Calu3 (cell line): ENCODE measurements around the gene HS3ST4. TPM values are rescaled to one million over a fixed set of nuclear protein-coding genes. Genes with fewer than 3 reads are reported as not detected.

ENCODE experiments used
- BruUV-seq: library from RNA; stranded (reverse); fragments of 400-500 nt; replicated peaks from 2 replicates; lab custom pipeline; 2021; lab: Mats Ljungman, UMichigan
- CTCF ChIA-PET: fragments of 300-600 bp; sonication (Branson Sonifier 250); formaldehyde crosslinking; loops from one replicate; lab custom pipeline; 2022; ENCODE audit warnings: antibody characterized with exemption; lab: Charles Lee
- DNase-seq: peaks from one replicate; pipeline ENCODE4 v3.0.0; 2022
- H3K27ac Mint-ChIP-seq: one replicate; pipeline ENCODE4 v1.8.0; 2022; ENCODE audit warnings: mixed read lengths; ENCODE audit not compliant: unreplicated experiment
- H3K27me3 Mint-ChIP-seq: one replicate; pipeline ENCODE4 v1.8.0; 2022; ENCODE audit warnings: mixed read lengths; ENCODE audit not compliant: unreplicated experiment
- H3K36me3 Mint-ChIP-seq: one replicate; pipeline ENCODE4 v1.8.0; 2022; ENCODE audit warnings: mild to moderate bottlenecking, moderate library complexity, mixed read lengths; ENCODE audit not compliant: insufficient read depth, unreplicated experiment
- H3K4me1 Mint-ChIP-seq: one replicate; pipeline ENCODE4 v1.8.0; 2022; ENCODE audit warnings: mild to moderate bottlenecking, low read depth, mixed read lengths; ENCODE audit not compliant: unreplicated experiment
- H3K4me3 Mint-ChIP-seq: one replicate; pipeline ENCODE4 v1.8.0; 2022; ENCODE audit warnings: mild to moderate bottlenecking, low read depth, moderate library complexity, mixed read lengths; ENCODE audit not compliant: unreplicated experiment
- H3K9me3 Mint-ChIP-seq: one replicate; pipeline ENCODE4 v1.8.0; 2022; ENCODE audit warnings: low read depth, mixed read lengths; ENCODE audit not compliant: unreplicated experiment
- CTCF ChIP-seq: fragments of 200-600 bp; IDR thresholded peaks from one replicate; pipeline ENCODE4 v1.8.0; 2022; ENCODE audit warnings: antibody characterized with exemption; ENCODE audit not compliant: unreplicated experiment
- intact Hi-C: fragments of 100-400 bp; cut with micrococcal nuclease; formaldehyde crosslinking; loops from one replicate; pipeline ENCODE4 v1.10.0; 2022; ENCODE audit not compliant: unreplicated experiment
- total RNA-seq: library from RNA; stranded (reverse); gene quantifications from 2 replicates; pipeline ENCODE4 v1.2.3, GENCODE V29; 2022

The HS3ST4 gene
- total RNA-seq, 1 experiment from 2014 or later: not detected

GRCh38 chr16:25679511-25679910 is 12.2 kb upstream of the HS3ST4 start:
- Mint-ChIP-seq H3K27ac (no peak overlapping the region), H3K36me3 (no peaks in the 10 kb centered on the region), H3K9me3 (peaks cover 3% of the 10 kb centered on the region), H3K4me1 (no peaks in the 10 kb centered on the region), H3K27me3 (no peaks in the 10 kb centered on the region), H3K4me3 (no peak overlapping the region)
- DNase-seq: no peak
- TF ChIP-seq CTCF: no peak
- no TSS peak for BruUV-seq
- CTCF ChIA-PET: no interaction called here
- intact Hi-C loops: no loop called here

GRCh38 chr16:25689137-25689836 is 2.5 kb upstream of the HS3ST4 start:
- H3K9me3 Mint-ChIP-seq: no peaks in the 10 kb centered on the region
- no peak for TF ChIP-seq CTCF
- intact Hi-C loops: no loop called here
- no TSS peak for BruUV-seq
- H3K4me3 Mint-ChIP-seq: no peak overlapping the region
- no peak overlapping the region for H3K27ac Mint-ChIP-seq
- H3K4me1 Mint-ChIP-seq: no peaks in the 10 kb centered on the region
- no peaks in the 10 kb centered on the region for H3K36me3 Mint-ChIP-seq
- CTCF ChIA-PET: no interaction called here
- peaks cover 65% of the 10 kb centered on the region for H3K27me3 Mint-ChIP-seq
- DNase-seq: no peak

- intact Hi-C loops: no loop called here
- Mint-ChIP-seq H3K27me3 (peaks cover 78% of the 10 kb centered on the region), H3K4me3 (peak overlapping the region; percentile 36), H3K27ac (no peak overlapping the region), H3K9me3 (no peaks in the 10 kb centered on the region), H3K4me1 (no peaks in the 10 kb centered on the region), H3K36me3 (no peaks in the 10 kb centered on the region)
- no peak for DNase-seq
- CTCF ChIA-PET: interaction anchor here (0.6 to 1.1 kb wide), 3 partner anchors 9 to 666 kb away, joined by 3 to 7 read pairs (median 3); no protein-coding TSS in a partner anchor
- BruUV-seq: no TSS peak
- TF ChIP-seq CTCF: no peak
Observed at GRCh38 chr16:25690552-25691143, 1.1 kb upstream of the HS3ST4 start.

- H3K27me3 Mint-ChIP-seq: peaks cover 88% of the 10 kb centered on the region
- no peaks in the 10 kb centered on the region for H3K9me3 Mint-ChIP-seq
- H3K4me3 Mint-ChIP-seq: peak overlapping the region; percentile 20
- CTCF ChIA-PET: no interaction called here
- H3K27ac Mint-ChIP-seq: no peak overlapping the region
- intact Hi-C loops: no loop called here
- no peak for TF ChIP-seq CTCF
- BruUV-seq: no TSS peak
- no peak for DNase-seq
- no peaks in the 10 kb centered on the region for H3K36me3 Mint-ChIP-seq
- no peaks in the 10 kb centered on the region for H3K4me1 Mint-ChIP-seq
Observed at GRCh38 chr16:25692351-25692741, 587 bp downstream of the HS3ST4 start.
